ENCODE data around the gene AKAP12.
"Not testable (repeated sequence)": the region's sequence is repeated elsewhere in the genome, so short reads cannot be mapped to it uniquely, and the experiment has no call there.

AKAP12 gene

DNA sequence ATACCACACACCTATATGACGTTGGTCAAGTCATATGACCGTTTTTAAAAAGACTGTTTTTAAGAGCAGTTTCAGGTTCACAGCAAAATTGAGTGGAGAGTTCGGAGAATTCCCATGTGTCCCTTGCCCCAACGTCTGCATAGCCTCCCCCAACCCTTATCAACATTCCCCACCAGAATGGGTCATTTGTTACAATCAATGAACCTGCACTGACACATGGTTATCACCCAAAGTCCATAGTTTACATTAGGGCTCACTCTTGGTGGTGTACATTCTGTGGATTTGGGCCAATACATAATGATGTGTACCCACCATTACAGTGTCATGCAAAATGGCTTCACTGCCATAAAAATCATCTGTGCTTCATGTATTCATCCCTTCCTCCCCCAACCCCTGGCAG is 99.6 kb downstream of the AKAP12 start:
- in situ Hi-C loops (cut with MboI; ENCODE audit: low sequenced_read_pairs) = no loop called here

DNA sequence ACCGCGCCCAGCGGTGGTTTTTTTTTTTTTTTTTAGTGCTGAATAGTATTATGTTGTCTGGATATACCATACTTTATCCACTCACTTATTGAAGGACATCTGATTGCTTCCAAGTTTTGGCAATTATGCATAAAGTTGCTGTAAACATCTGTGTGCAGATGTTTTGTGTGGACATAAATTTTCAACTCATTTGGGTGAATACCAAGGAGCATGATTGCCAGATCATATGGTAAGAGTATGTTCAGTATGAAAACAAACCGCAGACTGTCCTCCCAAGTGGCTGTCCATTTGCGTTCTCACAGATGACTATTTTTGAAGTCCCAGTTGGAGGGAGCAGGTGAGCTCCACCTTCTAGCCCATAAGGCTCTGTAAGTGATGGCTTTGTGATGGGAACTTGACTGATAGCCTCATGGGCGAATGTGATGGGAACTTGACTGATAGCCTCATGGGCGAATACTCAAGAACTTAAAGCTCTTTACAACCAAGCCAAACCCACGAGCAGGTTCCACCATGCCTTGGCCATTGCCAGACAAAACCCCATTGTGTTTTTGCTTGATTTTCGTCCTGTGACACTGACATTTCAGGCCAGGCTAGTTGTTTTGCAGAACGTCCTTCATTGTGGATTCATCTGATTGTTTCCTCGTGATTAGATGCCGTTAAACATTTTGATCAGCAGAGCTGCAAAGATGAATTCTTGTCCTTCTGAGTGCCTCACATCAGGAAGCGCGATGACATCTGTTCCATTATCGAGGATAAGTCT is 100.6 kb downstream of the AKAP12 start:
- in situ Hi-C loops (cut with MboI; ENCODE audit: low sequenced_read_pairs) = no loop called here

DNA sequence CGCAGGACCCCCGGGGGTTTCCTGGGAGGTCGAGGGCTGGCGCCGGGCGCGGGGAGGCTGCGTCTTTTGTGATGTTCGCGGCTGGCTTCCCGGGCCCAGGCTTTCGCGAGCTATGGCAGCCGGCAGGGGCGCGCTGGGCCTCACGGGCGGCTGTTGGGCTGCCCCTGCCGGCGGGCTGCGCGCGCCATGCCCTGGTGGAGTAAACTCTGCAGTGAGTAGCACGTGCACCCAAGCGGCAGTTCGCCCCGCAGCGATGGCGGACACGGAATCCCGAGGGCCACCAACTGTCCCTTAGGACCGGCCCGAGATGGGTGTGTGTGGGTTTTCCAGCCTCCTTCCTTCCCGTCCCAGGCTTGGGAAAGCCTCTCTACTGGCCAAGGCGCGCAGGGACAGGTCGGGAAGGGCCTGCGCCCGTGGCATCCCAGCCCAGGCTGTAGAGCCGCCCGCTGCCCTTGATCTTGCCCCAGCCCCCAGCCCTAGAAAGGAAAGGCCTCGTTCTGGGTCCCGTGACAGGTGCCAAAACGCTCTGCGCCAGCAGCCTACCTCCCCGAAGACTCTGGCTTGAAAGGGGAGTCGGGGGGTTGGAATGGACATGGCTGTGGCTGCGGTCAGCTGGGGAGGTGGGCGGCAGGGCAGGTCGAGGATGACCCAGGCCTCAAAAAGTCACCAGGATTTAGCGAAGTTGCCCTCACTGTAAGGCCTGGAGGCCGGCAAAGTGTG is 101.9 kb downstream of the AKAP12 start:
- in situ Hi-C loops (cut with MboI; ENCODE audit: low sequenced_read_pairs) = no loop called here

DNA sequence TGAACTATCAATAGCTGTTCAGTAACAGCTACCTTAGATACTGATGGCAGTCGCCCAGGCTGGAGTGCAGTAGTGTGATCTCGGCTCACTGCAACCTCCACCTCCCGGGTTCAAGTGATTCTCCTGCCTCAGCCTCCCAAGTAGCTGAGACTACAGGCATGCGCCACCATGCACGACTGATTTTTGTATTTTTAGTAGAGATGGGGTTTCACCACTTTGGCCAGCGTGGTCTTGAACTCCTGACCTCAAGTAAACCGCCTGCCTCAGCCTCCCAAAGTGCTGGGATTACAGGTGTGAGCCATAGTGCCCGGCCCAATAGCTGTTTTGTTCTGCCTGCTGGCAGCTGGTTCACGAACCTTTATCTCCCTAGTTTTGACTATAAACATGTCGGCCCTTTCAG is 103.0 kb downstream of the AKAP12 start:
- in situ Hi-C loops (cut with MboI; ENCODE audit: low sequenced_read_pairs) = not testable (repeated sequence)

DNA sequence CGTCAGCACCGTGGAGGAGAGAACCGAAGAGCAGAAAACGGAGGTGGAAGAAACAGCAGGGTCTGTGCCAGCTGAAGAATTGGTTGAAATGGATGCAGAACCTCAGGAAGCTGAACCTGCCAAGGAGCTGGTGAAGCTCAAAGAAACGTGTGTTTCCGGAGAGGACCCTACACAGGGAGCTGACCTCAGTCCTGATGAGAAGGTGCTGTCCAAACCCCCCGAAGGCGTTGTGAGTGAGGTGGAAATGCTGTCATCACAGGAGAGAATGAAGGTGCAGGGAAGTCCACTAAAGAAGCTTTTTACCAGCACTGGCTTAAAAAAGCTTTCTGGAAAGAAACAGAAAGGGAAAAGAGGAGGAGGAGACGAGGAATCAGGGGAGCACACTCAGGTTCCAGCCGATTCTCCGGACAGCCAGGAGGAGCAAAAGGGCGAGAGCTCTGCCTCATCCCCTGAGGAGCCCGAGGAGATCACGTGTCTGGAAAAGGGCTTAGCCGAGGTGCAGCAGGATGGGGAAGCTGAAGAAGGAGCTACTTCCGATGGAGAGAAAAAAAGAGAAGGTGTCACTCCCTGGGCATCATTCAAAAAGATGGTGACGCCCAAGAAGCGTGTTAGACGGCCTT is 110.0 kb downstream of the AKAP12 start:
- in situ Hi-C loops (cut with MboI; ENCODE audit: low sequenced_read_pairs) = no loop called here

DNA sequence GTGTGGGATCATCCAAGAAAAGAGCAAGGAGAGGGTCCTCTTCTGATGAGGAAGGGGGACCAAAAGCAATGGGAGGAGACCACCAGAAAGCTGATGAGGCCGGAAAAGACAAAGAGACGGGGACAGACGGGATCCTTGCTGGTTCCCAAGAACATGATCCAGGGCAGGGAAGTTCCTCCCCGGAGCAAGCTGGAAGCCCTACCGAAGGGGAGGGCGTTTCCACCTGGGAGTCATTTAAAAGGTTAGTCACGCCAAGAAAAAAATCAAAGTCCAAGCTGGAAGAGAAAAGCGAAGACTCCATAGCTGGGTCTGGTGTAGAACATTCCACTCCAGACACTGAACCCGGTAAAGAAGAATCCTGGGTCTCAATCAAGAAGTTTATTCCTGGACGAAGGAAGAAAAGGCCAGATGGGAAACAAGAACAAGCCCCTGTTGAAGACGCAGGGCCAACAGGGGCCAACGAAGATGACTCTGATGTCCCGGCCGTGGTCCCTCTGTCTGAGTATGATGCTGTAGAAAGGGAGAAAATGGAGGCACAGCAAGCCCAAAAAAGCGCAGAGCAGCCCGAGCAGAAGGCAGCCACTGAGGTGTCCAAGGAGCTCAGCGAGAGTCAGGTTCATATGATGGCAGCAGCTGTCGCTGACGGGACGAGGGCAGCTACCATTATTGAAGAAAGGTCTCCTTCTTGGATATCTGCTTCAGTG is 110.8 kb downstream of the AKAP12 start:
- in situ Hi-C loops (cut with MboI; ENCODE audit: low sequenced_read_pairs) = no loop called here

DNA sequence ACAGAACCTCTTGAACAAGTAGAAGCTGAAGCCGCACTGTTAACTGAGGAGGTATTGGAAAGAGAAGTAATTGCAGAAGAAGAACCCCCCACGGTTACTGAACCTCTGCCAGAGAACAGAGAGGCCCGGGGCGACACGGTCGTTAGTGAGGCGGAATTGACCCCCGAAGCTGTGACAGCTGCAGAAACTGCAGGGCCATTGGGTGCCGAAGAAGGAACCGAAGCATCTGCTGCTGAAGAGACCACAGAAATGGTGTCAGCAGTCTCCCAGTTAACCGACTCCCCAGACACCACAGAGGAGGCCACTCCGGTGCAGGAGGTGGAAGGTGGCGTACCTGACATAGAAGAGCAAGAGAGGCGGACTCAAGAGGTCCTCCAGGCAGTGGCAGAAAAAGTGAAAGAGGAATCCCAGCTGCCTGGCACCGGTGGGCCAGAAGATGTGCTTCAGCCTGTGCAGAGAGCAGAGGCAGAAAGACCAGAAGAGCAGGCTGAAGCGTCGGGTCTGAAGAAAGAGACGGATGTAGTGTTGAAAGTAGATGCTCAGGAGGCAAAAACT is 111.5 kb downstream of the AKAP12 start:
- in situ Hi-C loops (cut with MboI; ENCODE audit: low sequenced_read_pairs) = no loop called here

DNA sequence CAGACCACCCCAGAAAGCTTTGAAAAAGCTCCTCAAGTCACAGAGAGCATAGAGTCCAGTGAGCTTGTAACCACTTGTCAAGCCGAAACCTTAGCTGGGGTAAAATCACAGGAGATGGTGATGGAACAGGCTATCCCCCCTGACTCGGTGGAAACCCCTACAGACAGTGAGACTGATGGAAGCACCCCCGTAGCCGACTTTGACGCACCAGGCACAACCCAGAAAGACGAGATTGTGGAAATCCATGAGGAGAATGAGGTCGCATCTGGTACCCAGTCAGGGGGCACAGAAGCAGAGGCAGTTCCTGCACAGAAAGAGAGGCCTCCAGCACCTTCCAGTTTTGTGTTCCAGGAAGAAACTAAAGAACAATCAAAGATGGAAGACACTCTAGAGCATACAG is 112.0 kb downstream of the AKAP12 start:
- in situ Hi-C loops (cut with MboI; ENCODE audit: low sequenced_read_pairs) = no loop called here

DNA sequence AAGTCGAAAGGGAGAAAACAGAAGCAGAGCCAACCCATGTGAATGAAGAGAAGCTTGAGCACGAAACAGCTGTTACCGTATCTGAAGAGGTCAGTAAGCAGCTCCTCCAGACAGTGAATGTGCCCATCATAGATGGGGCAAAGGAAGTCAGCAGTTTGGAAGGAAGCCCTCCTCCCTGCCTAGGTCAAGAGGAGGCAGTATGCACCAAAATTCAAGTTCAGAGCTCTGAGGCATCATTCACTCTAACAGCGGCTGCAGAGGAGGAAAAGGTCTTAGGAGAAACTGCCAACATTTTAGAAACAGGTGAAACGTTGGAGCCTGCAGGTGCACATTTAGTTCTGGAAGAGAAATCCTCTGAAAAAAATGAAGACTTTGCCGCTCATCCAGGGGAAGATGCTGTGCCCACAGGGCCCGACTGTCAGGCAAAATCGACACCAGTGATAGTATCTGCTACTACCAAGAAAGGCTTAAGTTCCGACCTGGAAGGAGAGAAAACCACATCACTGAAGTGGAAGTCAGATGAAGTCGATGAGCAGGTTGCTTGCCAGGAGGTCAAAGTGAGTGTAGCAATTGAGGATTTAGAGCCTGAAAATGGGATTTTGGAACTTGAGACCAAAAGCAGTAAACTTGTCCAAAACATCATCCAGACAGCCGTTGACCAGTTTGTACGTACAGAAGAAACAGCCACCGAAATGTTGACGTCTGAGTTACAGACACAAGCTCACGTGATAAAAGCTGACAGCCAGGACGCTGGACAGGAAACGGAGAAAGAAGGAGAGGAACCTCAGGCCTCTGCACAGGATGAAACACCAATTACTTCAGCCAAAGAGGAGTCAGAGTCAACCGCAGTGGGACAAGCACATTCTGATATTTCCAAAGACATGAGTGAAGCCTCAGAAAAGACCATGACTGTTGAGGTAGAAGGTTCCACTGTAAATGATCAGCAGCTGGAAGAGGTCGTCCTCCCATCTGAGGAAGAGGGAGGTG is 112.9 kb downstream of the AKAP12 start:
- in situ Hi-C loops (cut with MboI; ENCODE audit: low sequenced_read_pairs) = no loop called here

DNA sequence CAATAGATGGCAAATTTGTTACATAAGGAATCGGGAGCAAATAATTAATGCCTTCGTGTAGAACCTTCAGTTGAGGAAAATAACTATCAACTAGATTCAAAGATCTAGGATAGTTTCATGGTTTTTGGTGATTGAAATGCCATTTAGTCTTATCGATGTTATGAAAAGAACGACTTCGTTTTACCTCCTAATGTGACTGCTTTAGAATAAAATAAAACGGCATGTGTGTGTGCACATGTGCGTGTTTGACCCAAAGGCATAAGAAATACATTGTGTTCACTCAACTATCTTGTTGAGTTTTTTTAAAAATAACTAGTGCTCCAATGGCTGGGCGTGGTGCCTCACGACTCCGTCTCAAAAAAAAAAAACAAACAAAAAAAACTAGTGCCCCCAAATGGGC is 114.0 kb downstream of the AKAP12 start:
- in situ Hi-C loops (cut with MboI; ENCODE audit: low sequenced_read_pairs) = no loop called here

DNA sequence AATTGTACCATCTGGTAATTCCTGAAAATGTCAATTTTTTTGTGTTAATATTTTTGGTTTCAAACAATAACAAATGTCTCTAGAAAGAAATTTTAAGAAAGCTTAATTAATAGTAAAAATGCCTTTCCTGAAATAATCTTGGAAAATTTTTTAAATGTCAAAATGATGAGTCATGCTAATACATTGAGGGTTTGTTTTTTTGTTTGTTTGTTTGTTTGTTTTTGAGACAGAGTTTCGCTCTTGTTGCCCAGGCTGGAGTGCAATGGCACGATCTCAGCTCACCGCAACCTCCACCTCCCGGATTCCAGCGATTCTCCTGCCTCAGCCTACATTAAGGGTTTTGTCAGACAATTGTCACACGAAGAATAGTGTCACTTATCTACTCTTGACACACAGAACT is 117.2 kb downstream of the AKAP12 start:
- in situ Hi-C loops (cut with MboI; ENCODE audit: low sequenced_read_pairs) = not testable (repeated sequence)

DNA sequence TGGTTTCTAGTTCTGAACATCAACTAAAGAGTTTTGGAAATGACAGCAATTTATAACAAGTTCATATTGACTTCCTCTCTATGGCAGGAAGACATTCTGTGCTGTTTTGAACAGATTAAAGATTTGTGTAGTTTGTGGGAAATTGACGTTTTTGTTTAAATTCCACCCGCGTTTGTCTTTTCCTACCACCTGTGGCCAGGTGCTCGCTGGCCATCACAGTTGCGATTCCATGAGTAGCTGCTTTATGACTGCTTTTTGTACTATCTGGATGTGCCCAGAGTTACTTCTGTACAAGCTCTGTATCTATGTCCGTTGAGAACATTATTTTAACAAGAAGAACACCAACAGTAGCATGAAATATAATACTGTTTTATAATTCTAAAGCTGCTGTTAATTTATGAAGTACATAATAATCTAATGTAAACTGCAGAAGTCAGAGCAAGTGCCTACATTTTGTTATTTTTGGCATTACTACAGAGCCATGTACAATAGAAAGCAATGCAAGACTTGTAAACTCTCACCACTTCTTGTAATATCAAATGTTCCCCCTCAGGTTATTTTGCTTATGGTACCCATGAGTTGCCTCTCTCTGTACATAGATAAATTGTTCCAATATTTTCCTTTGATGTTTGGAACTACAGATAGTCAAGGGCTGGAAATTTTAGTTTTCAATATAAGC is 118.1 kb downstream of the AKAP12 start:
- in situ Hi-C loops (cut with MboI; ENCODE audit: low sequenced_read_pairs) = no loop called here

DNA sequence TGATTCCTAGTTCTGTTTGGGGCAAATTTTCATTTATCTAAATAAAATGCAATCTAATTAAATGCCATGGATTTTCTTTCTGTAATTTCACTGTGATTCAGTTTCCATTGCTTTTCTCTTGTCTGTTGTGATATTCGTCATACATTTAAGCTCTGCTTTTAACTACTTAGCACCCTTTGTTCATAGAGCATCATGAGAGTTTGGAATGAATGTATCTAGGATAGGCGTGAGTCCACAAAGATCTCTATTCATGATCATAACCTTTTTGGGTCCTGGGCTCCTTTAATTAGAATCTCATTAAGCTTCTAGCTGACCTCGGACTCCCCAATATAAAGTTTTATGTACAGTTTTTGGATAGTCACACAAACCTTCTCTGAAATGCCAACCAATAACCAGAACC is 118.7 kb downstream of the AKAP12 start:
- in situ Hi-C loops (cut with MboI; ENCODE audit: low sequenced_read_pairs) = no loop called here

DNA sequence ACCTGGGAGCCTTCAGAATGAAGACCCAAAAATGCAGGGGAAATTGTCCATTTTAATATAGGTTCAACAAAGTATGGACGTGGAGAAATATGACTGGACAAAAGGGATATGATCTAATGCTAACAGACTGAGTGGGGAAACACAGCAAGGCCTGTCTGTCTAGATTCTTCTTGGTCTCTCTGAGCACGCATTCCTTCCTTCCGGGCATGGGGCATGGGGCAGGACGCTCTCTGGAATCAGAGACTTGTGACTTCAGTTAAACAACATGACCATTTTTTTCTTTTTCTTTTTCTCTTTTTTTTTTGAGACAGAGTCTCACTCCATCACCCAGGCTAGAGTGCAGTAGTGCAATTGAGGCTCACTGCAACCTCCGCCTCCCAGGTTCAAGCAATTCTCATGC is 119.7 kb downstream of the AKAP12 start:
- in situ Hi-C loops (cut with MboI; ENCODE audit: low sequenced_read_pairs) = no loop called here

DNA sequence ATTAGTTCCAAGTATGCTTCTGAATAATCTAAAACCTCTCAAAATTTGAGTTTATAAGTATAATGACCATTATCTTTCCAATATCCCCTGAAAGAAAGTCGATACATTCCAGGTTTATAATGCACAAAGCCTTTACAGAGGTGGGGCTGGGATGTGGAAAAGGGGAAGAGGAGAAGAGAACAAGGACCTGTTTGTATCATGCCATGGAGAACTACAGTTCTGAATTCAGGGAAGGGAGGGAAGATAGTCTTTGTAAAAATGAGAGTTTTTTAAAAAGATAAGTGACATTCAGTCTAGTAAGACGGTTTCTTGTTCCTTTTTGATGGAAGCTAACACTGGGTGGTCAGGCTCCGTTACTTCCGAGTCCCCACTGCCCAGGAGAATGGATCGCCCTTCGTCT is 125.5 kb downstream of the AKAP12 start:
- in situ Hi-C loops (cut with MboI; ENCODE audit: low sequenced_read_pairs) = no loop called here

DNA sequence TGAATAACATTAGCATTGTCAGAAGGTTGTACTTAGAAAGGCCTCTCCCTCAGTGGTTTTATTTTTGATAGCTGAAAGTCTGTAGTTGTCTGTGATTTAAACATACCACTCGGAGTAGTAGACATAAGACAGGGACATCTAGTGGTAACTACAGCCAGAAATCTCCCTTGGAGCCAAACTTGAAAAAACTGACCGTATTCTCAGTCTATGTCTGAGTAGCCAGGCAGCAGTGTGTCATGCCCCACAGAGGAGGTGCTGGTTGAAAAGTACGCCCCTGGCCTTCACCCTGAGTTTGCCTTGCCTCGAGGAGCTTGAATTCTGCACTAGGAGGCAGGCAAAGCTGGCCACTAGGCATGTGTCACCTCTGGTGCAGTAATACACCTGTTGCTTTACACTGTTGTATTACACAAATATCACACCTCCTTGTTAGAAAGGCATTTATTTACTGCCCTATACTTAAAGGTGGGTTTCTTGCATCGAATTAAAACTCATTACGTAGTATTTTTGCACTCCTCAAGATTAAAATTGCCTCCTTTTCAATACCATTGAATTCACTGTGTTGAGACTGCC is 130.8 kb downstream of the AKAP12 start:
- in situ Hi-C loops (cut with MboI; ENCODE audit: low sequenced_read_pairs) = no loop called here

DNA sequence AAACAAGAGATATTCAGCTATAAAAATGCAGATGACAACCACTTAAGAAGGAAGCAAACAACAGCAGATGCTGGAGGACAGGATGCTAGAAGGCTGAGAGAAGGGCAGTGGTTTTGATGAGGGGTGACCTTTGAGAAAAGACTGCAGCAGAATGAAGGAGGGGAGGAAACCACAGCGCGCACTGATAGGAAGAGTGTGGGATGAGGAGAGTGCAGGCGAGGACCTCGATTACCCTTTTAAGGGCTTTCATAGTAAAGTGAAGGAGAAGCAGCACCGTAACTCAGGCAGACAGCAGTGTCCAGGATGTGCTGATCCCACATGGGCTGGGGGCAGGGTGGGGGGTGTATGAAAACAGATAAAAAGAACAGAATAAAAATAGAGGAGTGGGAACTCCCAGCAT is 132.4 kb downstream of the AKAP12 start:
- in situ Hi-C loops (cut with MboI; ENCODE audit: low sequenced_read_pairs) = no loop called here

DNA sequence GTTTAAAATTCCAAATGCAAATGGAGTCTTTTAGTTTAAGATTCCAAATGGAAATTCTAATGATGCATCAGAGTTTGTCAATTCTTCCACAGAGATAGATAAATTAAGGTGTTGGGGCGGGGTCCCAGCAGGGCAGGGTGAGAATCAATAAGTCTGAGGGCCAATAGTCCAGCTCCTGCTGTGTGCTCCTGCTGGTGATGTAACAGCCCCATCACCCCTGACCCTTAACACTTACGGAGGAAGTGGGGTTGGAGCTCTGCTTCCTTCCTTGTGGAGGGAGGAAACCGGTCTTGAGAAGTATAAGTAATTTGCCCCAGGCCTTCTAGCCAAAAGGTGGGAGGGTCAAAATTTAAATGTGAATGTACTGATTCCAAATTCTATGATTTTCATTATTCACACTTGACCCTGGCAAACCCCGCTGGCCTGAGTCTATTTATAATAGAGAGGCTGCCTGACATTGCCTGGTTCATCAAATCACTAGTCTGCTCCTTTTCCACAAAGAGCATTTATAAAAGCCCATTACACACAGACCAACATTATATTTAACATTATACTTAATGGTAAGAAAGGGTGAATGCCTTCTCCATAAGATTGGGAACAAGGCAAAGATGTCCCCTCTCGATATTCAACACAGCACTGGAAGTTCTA is 134.4 kb downstream of the AKAP12 start:
- in situ Hi-C loops (cut with MboI; ENCODE audit: low sequenced_read_pairs) = no loop called here

DNA sequence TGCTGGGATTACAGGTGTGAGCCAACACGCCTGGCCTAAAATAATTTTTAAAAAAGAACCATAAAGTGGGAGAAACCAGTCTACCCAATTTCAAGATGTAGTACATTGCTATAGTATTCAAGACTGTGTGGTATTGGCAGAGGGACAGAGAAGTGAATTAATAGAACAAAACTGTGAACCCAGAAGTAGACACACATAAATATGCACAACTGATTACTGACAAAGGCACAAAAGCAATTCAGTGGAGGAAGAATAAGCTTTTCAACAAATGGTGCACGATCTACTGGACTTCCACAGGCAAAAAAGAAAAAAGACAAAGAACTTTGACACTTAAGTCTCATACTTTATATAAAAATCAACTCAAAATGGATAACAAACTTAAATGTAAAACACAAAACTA is 136.1 kb downstream of the AKAP12 start:
- in situ Hi-C loops (cut with MboI; ENCODE audit: low sequenced_read_pairs) = no loop called here
